SJCRH30 (cell line): Measurements from ENCODE around the gene LIN7A. TPM values are rescaled to one million over a fixed set of nuclear protein-coding genes. Genes with fewer than 3 reads are reported as not detected.
"Not testable (repeated sequence)": the region's sequence is repeated elsewhere in the genome, so short reads cannot be mapped to it uniquely, and the experiment has no call there.

ENCODE experiments used
- DNase-seq, 2 experiments: peaks; one replicate each; pipeline ENCODE4 v3.0.0-alpha.2; 2015 to 2020
- H3K27ac ChIP-seq: fragments of 250-450 bp; sonication (Bioruptor Pico); 2 replicates; pipeline ENCODE4 v1.5.1; 2020; ENCODE audit warnings: mild to moderate bottlenecking, moderate library complexity
- H3K27me3 ChIP-seq: fragments of 250-450 bp; sonication (Bioruptor Pico); 2 replicates; pipeline ENCODE4 v1.5.1; 2020; ENCODE audit warnings: mild to moderate bottlenecking, moderate library complexity
- H3K36me3 ChIP-seq: fragments of 250-450 bp; sonication (Bioruptor Pico); 2 replicates; pipeline ENCODE4 v1.5.1; 2020; ENCODE audit warnings: mild to moderate bottlenecking, moderate library complexity
- H3K4me1 ChIP-seq: fragments of 250-450 bp; sonication (Bioruptor Pico); 2 replicates; pipeline ENCODE4 v1.5.1; 2020; ENCODE audit warnings: mild to moderate bottlenecking, moderate library complexity
- H3K4me3 ChIP-seq: fragments of 250-450 bp; sonication (Bioruptor Pico); 2 replicates; pipeline ENCODE4 v1.5.1; 2020; ENCODE audit warnings: mild to moderate bottlenecking, moderate library complexity
- H3K9me3 ChIP-seq: fragments of 250-450 bp; sonication (Bioruptor Pico); replicated peaks from 2 replicates; pipeline ENCODE4 v1.5.1; 2020; ENCODE audit warnings: mild to moderate bottlenecking, moderate library complexity
- total RNA-seq: library from RNA; depleted of rRNA; stranded (reverse); fragments of >200 nt; shearing (Covaris generic); gene quantifications from 2 replicates; pipeline ENCODE4 v1.2.3, GENCODE V29; 2014

The LIN7A gene
- total RNA-seq, 1 experiment from 2014 or later: 57.8 TPM

DNA sequence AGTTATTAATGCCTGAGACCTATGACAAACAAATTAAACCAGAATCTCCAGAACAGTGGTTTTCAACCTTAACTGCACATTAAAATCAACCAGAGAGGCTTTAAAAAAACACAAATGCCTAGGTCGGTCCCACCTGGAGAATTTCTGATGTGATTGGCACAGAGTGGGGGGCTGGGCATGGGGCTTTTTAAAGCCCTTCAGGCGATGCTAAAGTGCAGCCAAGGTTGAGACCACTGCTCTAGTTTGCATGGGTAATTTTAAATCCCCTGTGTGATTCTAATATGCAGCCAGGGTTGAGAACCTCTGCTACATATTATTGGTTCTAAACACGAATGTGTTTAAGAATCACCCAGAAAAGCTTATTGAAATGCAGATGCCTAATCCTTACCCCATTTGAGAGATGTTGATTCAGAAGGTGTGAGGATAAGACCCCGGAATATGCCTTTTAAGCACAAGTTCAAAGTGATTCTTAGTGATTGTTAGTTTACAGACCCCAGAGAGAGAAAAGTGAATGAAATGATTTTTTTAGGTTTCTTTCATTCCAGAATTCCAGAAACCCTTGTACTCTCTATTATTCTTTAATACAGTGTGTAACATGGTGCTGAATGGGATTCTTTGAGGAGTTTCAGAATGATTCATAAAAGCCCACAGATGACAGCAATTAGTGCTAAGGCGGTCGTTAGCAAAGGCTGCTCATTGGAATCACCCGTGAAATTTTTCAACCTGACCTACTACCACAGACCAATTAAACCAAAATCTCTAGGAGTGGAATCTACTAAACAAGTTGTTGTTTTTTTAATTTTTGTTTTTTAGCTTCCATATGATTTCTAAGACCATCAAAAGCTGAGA lies 44.9 kb downstream of the LIN7A start:
- Histone ChIP-seq H3K27me3 (no peaks in the 10 kb centered on the region), H3K4me3 (no peak overlapping the region), H3K27ac (no peak overlapping the region), H3K4me1 (peaks cover 6% of the 10 kb centered on the region; the same call in 1 of the 2 replicates), H3K36me3 (peaks cover 17% of the 10 kb centered on the region), H3K9me3 (no peaks in the 10 kb centered on the region)
- no peak for DNase-seq

DNA sequence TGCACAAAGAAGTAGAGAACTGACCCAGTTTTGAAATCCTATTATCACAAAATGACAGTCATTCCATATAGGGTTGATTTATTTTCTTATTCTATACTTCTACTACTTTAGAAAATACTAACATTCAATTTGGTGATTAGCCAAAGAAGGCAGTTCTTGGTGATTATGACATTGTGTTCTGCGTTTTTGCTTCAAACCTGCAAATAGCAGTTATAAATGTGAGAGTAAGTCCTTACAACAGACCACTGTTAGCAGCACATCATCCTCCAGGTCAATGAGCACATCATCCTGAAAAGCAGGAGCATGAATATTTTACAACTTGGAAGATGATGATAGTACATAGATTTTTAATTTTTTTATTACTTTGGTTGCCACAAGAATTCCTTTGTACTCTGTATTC lies 53.1 kb downstream of the LIN7A start:
- Histone ChIP-seq H3K36me3 (peaks cover 41% of the 10 kb centered on the region), H3K4me1 (peaks cover 9% of the 10 kb centered on the region), H3K4me3 (no peak overlapping the region), H3K9me3 (no peaks in the 10 kb centered on the region), H3K27ac (no peak overlapping the region), H3K27me3 (no peaks in the 10 kb centered on the region)
- DNase-seq: no peak

DNA sequence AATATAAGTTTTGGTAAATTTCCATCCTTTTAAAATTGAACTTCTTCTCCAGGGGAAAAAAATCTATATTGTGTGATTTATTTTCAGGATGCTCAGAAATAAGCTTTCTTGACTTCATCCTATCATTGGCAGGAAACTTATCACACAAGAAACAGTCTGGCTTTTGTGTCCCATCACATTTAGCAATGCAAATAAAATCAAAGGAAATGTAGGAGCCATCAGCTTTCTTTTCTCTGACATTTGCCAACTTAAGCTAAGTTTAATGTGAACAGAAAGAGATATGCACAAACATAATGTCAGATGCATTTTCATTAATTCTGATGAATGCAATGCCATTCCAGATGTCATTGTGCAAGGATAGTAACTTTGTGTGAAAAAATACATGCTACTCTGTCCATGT lies 56.6 kb downstream of the LIN7A start:
- H3K4me3 ChIP-seq: no peak overlapping the region
- DNase-seq: no peak
- no peak overlapping the region for H3K27ac ChIP-seq
- H3K27me3 ChIP-seq: no peaks in the 10 kb centered on the region
- no peaks in the 10 kb centered on the region; the same call in 1 of the 2 replicates for H3K9me3 ChIP-seq
- H3K4me1 ChIP-seq: peaks cover 15% of the 10 kb centered on the region
- peaks cover 26% of the 10 kb centered on the region for H3K36me3 ChIP-seq

DNA sequence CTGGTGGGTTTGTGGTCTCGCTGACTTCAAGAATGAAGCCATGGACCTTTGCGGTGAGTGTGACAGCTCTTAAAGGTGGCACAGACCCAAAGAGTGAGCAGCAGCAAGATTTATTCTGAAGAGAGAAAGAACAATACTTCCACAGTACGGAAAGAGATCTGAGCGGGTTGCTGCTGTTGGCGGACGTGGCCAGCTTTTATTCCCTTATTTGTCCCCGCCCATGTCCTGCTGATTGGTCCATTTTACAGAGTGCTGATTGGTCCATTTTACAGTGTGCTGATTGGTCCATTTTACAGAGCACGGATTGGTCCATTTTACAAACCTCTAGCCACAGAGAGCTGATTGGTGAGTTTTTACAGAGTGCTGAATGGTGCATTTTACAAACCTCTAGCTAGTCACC lies 59.3 kb downstream of the LIN7A start:
- H3K4me1 ChIP-seq: peaks cover 15% of the 10 kb centered on the region
- not testable (repeated sequence) for H3K4me3 ChIP-seq, DNase-seq, H3K27me3 ChIP-seq, H3K27ac ChIP-seq, H3K9me3 ChIP-seq
- peaks cover 13% of the 10 kb centered on the region for H3K36me3 ChIP-seq

- Histone ChIP-seq H3K36me3 (0 out of 2 replicates have a peak, but pooled peaks cover 7% of the 10 kb centered on the region), H3K4me3 (no peak overlapping the region)
- DNase-seq: no peak
Measured at GRCh38 chr12:80877721-80878265, 59.9 kb downstream of the LIN7A start.

DNA sequence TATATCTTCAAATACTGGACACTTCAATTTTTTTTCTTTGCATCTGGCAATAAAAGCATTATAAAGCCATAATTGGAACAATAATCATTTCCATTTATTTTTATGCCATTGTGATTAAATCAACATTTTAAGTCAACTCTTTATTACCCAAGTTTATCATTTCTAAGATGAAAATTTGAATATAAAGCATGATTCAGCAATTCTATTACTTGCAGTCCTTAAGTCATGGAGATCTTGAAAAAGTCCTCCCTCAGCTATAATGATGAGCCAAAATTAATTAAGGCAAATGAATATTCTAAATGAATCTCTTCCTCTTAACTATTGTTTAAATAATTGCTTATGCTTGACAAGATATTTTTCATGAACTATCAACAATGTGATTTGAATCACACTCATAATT lies 65.7 kb downstream of the LIN7A start:
- Histone ChIP-seq H3K27me3 (no peaks in the 10 kb centered on the region), H3K27ac (no peak overlapping the region), H3K36me3 (0 out of 2 replicates have a peak, but pooled peaks cover 7% of the 10 kb centered on the region), H3K9me3 (no peaks in the 10 kb centered on the region), H3K4me3 (no peak overlapping the region), H3K4me1 (no peaks in the 10 kb centered on the region)
- DNase-seq: no peak

More at GRCh38 chr12:80877721-80878265, 59.9 kb downstream of the LIN7A start:
- peaks cover 15% of the 10 kb centered on the region for H3K4me1 ChIP-seq
- no peaks in the 10 kb centered on the region for H3K27me3 ChIP-seq
- no peaks in the 10 kb centered on the region; the same call in 1 of the 2 replicates for H3K9me3 ChIP-seq
- no peak overlapping the region for H3K27ac ChIP-seq

DNA sequence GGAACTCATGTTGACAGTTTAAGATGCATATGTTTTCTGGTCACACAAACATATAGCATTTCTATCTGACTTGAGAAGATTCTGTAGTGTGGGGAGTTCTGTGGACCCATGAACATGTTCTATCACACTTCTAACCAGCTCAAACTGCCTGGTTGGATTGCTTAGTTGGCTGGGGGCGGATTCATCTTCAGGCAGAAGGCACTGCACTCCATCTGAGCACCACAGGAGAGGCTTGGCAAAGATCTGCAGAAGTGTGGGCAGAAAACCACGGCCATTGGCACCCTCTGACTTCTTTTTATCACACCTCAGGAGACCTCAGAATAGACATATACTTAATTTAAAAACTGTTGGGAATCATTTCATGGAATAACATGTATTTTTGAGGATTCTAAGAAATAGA lies 68.5 kb downstream of the LIN7A start:
- Histone ChIP-seq H3K9me3 (no peaks in the 10 kb centered on the region), H3K27me3 (no peaks in the 10 kb centered on the region), H3K4me3 (no peak overlapping the region), H3K27ac (no peak overlapping the region), H3K4me1 (no peaks in the 10 kb centered on the region), H3K36me3 (0 out of 2 replicates have a peak, but pooled peaks cover 7% of the 10 kb centered on the region)
- no peak for DNase-seq

DNA sequence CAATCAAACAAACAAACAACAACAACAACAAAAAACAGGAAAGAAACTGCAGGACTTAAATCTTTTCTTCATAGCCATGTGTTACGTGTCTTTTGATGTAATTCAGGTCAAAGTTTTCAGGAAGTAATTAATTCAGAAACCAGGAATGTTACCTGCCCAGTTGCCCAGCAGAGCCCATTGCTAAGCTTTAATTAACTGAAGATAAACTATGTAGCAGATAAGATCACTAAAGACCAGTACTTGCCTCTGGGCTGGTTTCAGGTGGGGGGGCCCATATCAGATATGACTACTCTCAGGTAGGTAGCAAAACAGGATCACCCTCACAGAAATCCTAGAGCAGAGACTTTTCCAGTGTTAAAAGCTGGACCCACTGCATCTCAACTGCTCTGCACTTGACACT lies 69.2 kb downstream of the LIN7A start:
- Histone ChIP-seq H3K9me3 (no peaks in the 10 kb centered on the region), H3K4me3 (no peak overlapping the region)
- no peak for DNase-seq

GRCh38 chr12:80867941-80868340 lies 69.8 kb downstream of the LIN7A start:
- H3K9me3 ChIP-seq: no peaks in the 10 kb centered on the region
- no peak overlapping the region for H3K27ac ChIP-seq
- H3K36me3 ChIP-seq: peaks cover 11% of the 10 kb centered on the region; the same call in 1 of the 2 replicates
- DNase-seq: no peak
- no peaks in the 10 kb centered on the region for H3K27me3 ChIP-seq
- no peak overlapping the region for H3K4me3 ChIP-seq
- no peaks in the 10 kb centered on the region for H3K4me1 ChIP-seq

More for the DNA sequence above, 69.2 kb downstream of the LIN7A start:
- Histone ChIP-seq H3K27ac (no peak overlapping the region), H3K4me1 (no peaks in the 10 kb centered on the region), H3K36me3 (peaks cover 7% of the 10 kb centered on the region; the same call in 1 of the 2 replicates), H3K27me3 (no peaks in the 10 kb centered on the region)

DNA sequence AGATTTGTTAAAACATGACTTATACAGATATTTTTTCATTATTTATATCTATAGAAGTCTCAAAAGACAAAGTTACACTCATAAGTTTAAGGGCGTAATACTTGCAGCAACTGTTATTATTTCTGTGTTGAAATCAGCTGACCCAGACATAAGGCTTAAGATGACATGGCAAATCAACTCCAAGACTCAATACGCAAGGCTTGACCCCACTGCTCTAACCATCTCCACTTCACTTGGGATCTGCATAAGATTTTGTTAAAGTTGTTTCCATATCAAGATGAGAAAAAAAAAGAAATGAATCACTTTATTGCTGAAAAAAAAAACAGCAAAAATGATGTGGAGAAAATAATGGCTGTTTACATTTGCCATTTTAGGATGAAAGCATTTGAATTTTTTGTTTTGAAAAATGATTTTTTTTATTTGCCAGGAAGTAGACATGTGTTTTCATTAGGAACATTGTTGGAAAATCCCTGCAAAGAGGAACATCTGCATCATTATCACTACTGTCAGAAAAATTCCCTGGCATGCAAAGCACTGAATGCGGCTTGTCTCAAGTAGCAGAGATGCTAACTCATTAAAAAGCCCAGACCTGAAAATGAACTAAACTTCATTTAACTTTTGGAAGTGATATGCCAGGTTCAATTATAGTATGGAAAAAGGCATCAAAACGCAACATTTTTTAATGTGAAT lies 73.5 kb downstream of the LIN7A start:
- no peak overlapping the region for H3K27ac ChIP-seq
- H3K36me3 ChIP-seq: peaks cover 8% of the 10 kb centered on the region; the same call in 1 of the 2 replicates
- H3K4me3 ChIP-seq: no peak overlapping the region
- H3K4me1 ChIP-seq: peaks cover 3% of the 10 kb centered on the region
- H3K9me3 ChIP-seq: no peaks in the 10 kb centered on the region; the same call in 1 of the 2 replicates
- no peaks in the 10 kb centered on the region for H3K27me3 ChIP-seq
- DNase-seq: no peak

- DNase-seq: no peak
- no peak overlapping the region for H3K4me3 ChIP-seq
- no peak overlapping the region for H3K27ac ChIP-seq
- peaks cover 20% of the 10 kb centered on the region for H3K4me1 ChIP-seq
- no peaks in the 10 kb centered on the region; the same call in 1 of the 2 replicates for H3K9me3 ChIP-seq
- no peaks in the 10 kb centered on the region for H3K27me3 ChIP-seq
- H3K36me3 ChIP-seq: peaks cover 4% of the 10 kb centered on the region; the same call in 1 of the 2 replicates
Measured at GRCh38 chr12:80862531-80862930, 75.2 kb downstream of the LIN7A start.

GRCh38 chr12:80861641-80862378 lies 75.9 kb downstream of the LIN7A start:
- Histone ChIP-seq H3K27ac (no peak overlapping the region), H3K9me3 (no peaks in the 10 kb centered on the region; the same call in 1 of the 2 replicates), H3K4me3 (no peak overlapping the region), H3K36me3 (peaks cover 4% of the 10 kb centered on the region; the same call in 1 of the 2 replicates), H3K4me1 (peaks cover 25% of the 10 kb centered on the region), H3K27me3 (no peaks in the 10 kb centered on the region)
- no peak for DNase-seq

GRCh38 chr12:80860928-80861327 lies 76.8 kb downstream of the LIN7A start:
- no peak overlapping the region for H3K4me3 ChIP-seq
- H3K9me3 ChIP-seq: no peaks in the 10 kb centered on the region; the same call in 1 of the 2 replicates

GRCh38 chr12:80860206-80860605 lies 77.5 kb downstream of the LIN7A start:
- Histone ChIP-seq H3K27me3 (no peaks in the 10 kb centered on the region), H3K4me3 (no peak overlapping the region), H3K4me1 (peaks cover 26% of the 10 kb centered on the region), H3K36me3 (peaks cover 8% of the 10 kb centered on the region; the same call in 1 of the 2 replicates), H3K27ac (no peak overlapping the region), H3K9me3 (no peaks in the 10 kb centered on the region; the same call in 1 of the 2 replicates)
- no peak for DNase-seq

More at GRCh38 chr12:80860928-80861327, 76.8 kb downstream of the LIN7A start:
- H3K4me1 ChIP-seq: peaks cover 26% of the 10 kb centered on the region
- no peak for DNase-seq
- H3K27ac ChIP-seq: no peak overlapping the region
- H3K27me3 ChIP-seq: no peaks in the 10 kb centered on the region
- peaks cover 8% of the 10 kb centered on the region; the same call in 1 of the 2 replicates for H3K36me3 ChIP-seq
